GM18526 (cell line): ENCODE results near the gene C10orf67.

Source experiments
- POLR2A ChIP-seq: IDR thresholded peaks from 3 replicates; pipeline ENCODE4 v1.6.1; 2011; ENCODE audit not compliant: insufficient read length; ENCODE audit errors: extremely low read depth

The C10orf67 gene

DNA sequence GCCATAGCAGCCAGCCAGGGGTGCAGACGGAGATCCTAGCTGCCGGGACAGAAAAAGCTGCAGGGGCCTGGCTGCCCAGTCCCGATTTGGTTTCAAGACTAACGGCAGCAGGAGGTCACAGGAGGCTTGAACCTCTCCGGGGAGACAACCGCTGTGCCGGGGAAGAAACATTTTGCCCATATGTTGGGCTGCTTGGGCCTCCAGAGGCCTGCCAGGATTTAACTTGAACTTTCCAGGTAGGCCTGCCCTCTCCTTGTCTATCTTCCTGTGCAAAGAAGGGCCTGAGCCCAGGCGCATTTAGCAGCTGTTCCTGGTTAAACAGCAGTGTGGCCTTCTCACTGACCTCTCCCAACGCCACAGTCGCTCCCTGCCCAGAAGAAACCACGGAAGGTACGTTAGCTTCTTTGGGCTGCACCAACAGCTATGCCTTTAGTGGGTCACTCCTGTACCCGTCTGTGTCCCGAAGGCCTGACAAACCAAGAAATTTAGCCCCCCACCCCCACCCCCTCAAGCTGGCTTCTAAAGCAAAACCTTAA, 169.6 kb downstream of the C10orf67 start:
- no peak for TF ChIP-seq POLR2A

DNA sequence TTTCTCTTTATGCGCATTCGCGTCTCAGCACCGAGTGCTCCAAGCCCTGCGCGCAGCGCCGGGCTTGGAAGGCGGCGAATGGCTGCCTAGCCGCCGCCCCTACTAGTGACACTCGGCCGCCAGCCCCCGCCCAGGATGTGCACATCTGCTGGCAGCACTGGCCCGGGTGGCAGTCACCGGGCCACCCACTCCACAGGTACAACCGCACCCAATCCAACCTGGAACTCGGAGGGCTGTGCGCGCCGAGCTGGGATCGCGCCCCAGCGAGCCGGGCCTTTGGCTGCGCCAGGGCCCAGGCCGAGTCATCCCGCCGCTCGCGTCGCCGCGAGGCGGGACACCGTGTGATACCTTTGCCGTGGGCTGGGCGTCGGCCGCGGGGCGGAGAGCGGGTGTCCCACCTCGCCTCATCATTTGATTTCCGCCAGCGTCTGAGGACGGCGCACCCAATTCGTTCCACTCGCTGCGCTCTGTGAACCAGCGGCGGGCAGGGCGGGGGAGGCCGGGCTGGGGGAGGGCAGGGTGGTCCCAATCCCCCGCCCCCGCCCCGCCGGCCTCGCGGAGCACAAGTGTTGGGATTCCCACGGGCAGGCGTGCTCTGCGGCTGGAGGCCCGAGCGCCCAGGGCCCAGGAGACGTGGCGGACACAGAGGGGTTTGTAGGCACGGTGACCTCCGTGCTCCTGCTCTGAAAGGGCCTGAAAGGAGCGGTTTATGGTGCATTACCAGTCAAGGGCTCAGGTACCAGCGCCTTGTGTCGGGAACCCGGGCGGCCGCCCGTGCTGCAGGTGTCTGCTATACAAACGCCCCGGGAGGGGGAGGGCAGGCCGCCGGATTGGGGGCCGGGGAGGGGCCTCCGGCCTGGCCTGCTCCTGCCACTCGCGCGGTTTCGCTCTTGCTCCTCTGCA, 170.3 kb downstream of the C10orf67 start:
- TF ChIP-seq POLR2A, result no peak

DNA sequence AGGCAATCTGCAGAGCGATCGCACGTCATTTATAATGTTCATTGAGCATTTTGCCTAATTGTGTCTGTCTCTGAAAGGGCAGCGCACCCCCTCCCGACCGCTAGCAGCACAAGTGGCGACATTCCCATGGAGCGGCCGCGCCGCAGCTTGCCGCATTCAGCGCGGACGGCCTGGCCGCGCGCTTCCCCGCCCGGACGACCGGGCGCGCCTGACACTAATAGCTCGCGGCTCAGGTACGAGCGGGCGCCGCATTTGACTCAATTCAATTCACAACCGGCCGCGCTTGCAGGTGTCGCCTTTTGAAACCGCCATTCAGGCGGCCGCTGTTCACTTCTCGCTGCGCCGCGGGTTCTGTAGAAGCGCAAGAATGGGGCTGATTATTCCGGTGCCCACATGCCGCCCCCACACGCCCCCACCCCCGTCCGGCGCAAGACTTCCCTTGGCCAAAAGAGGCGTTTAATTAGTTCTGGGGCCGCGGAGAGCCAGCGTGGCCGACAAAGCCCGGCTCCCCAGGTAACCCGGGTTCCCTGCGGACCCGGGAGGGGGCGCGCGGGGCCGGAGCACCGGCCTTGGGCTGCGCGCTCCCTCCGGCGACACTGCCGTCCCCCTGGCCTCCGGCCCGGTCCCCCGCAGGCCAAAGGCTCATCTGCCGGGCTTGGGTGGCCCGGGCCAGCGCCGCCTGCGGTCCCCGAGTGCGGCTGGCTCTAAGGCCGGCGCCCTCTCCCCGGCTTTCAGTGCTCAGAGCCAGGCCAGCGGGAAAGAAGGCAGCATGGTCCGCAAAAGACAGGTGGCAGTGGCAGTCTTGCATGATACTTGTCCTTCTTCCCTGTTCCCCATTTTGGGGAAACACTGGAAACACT, 171.2 kb downstream of the C10orf67 start:
- no peak for TF ChIP-seq POLR2A

DNA sequence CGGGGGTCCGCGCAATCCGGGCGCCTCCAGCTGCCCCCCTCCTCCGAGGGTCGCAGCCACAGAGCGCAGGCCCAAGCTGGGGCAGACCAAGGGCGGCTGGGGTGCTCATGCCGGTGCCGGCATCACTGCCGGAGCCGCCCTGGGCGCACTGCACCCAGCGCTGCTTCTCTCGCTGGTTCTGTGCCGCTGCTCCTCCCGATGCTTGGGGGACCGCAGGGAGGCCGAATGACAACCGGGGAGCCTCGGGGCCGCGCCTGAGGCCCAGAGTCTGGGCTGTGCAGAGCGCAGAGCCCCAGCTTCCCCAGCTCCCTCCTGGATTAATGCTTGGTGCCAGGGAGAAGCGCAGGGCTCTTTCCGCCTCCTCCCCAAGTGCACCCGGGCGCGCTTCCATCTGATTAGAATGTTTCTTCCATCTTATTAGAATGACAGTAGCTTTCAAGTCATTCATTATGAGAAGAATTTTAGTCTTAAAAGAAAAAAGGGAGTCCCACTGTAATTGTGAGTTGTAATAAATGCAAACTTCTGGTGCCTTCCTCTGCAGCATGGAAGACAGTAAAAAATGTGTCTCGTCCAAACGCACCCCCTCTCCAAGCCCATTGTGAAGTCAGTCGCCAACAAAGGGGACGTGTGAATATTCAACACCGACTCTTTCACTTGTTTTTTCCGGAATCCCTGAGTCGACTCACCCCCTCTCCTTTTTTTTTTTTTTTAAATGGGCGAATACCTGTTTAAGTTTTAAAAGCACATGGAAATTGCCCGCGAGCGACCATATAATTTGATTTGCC, 172.0 kb downstream of the C10orf67 start:
- TF ChIP-seq POLR2A, result no peak

DNA sequence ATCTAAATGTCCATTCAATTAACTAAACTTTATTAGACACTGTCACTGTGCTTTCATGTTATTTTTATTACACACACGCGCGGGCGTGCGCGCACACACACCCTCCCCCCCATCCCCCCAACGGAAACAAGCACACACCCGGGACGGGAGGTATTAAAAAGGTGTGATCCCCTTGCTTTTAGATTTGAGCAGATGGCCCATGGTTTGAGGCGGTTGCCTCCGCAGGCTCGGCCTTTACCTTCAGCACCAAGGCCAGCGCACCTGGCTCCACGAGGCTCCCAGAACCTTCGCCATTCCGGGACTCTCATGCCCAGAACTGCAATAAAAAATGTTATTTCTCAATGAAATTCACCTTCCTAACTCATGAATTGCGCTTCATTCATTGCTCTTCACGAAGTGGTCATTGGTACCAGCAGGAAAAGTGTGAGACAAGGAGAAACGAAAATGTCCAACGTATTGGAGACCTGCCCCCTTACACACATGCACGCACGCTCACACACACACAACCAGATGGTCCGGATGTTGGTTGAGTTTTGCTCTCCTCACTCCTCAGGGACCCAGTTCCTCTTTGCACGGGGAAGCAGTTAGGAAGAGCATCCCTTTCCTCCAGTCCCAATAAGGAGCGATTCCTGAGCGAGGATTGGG, 173.2 kb downstream of the C10orf67 start:
- no peak for TF ChIP-seq POLR2A

DNA sequence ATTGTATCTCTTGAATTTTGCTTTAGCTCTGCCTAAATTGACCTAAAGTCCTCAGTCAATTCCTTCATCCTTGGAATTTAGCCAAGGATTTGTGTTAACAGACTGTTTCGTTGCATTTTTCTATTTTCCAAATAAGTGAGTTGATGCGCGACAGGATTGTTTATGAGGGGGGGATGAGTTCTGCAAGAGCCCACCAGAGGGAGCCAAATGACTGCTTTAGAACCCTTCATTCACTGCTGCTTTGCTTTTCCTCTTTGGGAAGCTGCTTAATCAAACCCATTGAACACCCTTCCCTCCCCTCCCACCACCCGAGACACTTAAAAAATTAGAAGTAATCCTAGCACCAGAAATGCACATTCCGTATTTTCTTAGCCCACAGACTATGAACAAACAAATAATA, 186.2 kb downstream of the C10orf67 start:
- TF ChIP-seq POLR2A, result no peak

DNA sequence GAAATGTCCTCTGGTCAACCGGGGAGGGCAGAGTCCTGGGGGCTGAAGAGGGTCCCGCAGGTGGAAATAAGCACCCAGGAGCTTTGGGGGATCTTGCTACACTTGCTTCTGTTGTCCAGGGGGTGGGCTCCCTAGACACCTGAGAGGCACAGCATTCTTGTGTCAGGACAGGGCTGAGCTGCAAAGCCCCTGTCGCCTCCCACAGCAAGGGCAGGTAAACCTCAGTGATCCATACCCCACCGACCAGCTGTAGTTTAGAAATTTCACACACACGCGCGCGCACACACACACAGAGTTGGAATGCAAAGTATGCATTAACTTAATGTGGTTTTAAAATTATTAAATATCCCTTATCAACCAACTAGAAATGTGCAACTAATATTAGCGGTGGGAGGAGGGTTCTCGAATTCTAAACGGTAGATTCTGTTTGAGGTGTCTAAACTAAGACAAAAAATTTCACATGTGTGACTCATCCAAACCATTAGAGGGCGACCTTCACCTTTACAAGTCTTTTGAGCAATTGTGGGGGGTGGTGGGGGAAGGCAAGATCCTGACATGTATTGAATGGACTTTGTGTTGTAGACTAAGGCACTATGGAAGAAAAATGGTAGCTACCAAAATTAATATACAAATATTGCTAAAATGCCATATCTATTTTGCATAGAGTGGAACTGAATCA, 186.8 kb downstream of the C10orf67 start:
- no peak for TF ChIP-seq POLR2A

DNA sequence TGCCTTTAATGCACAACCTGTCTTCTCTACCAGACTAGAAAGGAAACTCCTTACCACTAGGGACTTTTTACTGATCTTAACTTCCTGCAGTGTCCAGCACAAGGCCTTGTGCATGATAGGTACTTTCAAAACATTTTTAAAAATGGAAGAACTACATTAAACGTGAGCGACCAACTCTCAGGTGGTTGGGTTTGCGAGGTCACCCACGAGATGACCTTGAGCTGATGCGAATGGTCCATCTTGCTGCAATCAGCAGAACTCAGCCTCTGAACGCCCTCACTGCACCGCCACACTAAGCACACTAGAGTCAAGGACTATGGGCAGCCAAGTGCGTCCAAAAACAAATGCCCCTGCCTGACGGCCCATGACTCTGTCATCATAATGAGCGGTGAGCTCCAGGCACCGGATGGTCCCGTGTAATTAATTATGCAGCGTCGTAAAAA, 187.3 kb downstream of the C10orf67 start:
- TF ChIP-seq POLR2A, result no peak

DNA sequence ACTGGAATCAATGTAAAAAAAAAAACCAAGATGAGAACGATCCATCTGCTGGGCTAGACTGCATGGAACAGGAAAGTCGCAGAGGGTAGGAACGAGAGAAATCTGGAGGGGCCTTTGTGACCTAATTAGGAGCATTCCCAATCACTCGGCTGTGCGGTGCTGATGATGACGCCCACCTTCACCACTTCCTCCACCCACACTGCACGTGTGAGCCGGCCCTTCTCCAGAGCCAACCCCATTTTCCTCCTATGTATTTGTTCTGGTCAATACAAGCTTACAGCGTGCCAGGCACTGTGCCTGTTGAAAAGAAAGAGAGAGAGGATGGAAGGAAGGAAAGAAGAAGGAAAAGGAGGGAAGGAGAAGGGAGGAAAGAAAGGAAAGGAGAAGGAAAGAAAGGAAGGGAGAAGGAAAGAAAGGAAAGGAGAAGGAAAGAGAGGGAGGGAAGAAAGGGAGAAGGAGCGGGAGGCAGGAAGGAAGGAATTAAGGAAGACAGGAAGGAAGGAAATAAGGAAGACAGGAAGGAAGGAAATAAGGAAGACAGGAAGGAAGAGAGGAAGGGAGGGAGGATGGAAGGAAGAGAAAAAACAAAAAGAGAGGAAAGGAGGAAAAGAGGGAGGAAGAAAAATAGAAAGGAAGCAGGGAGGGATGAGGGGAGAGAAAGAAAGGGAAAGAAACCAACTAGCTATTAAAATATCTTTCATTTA, 188.0 kb downstream of the C10orf67 start:
- TF ChIP-seq POLR2A, result no peak

DNA sequence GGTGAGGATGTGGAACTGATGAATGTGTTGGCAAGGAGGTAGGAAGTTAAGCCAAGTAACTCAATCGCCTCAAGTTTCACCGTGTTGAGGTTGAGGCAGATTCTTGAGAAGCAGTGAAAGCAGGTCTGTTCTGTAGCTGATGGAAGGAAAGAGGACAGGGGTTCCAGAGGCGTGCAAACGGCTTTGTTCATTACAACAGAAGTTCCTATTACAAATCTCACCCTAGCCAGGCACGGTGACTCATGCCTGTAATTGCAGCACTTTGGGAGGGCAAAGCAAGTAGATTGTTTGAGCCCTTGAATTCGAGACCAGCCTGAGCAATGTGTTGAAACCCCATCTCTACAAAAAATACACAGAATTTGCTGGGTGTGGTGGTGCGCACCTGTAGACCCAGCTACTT, 189.4 kb downstream of the C10orf67 start:
- no peak for TF ChIP-seq POLR2A
